SH-SY5Y (cell line): ENCODE measurements around the gene KAT6B.

ENCODE experiments used
- GATA2 ChIP-seq: IDR thresholded peaks from 2 replicates; pipeline ENCODE4 v1.6.1; 2011; ENCODE audit warnings: mild to moderate bottlenecking, low read depth, low read length
- GATA3 ChIP-seq: IDR thresholded peaks from 2 replicates; pipeline ENCODE4 v1.6.1; 2011; ENCODE audit warnings: low read depth, mild to moderate bottlenecking, low read length, moderate library complexity

DNA sequence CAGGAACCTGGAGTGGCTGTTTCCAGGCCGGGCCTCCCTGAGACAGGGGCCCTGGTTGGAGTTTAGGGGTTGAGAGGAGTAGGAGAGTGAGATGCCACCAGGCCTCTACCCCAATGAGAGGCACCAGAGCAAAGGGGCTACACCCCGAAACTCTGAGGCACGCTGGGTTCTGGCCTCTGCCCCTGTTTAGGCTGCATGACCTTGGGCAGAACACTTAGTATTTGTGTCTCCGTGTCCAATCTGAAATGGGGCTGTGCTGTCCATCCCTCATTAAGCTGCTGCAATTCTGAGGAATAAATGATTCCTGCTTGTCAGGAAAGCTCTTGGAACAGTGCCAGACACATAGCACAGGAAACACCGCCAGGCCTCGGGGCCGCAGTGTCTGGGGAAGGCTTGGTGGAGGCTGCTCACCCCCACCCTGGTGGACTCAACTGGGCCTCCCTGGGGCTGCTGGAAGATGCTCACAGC is 244.6 kb downstream of the KAT6B start:
- no peak for TF ChIP-seq GATA3
- no peak for TF ChIP-seq GATA2
